Gastrocnemius medialis (tissue), 4 donors: ENCODE measurements around the gene VARS1. TPM values are rescaled to one million over a fixed set of nuclear protein-coding genes. Genes with fewer than 3 reads are reported as not detected.

Experiments used
- ATAC-seq, 2 donors: fragments of 150-250 bp; one replicate each; pipeline ENCODE4 v1.9.1; 2016
- DNase-seq, 2 donors: peaks; one replicate each; pipeline ENCODE4 v3.0.0-alpha.2; 2019
- H3K27ac ChIP-seq, 4 donors: fragments of 200-600 bp; sonication (generic); 1 replicate in 1 of 4; 2 replicates in 3 of 4; pipeline ENCODE4 v1.5.1; 2016 to 2018; ENCODE audit warnings: mild to moderate bottlenecking in 2 of 4, moderate library complexity in 1 of 4
- H3K27me3 ChIP-seq, 3 donors: fragments of 200-600 bp; sonication (generic) in 2 of 3; 1 replicate in 1 of 3; 2 replicates in 2 of 3; pipeline versions ENCODE4 v1.5.1 to v1.6.0; 2016 to 2019; ENCODE audit warnings: mild to moderate bottlenecking in 1 of 3, moderate library complexity in 1 of 3
- H3K36me3 ChIP-seq, 2 donors: fragments of 200-600 bp; sonication (generic) in 1 of 2; one replicate each; pipeline ENCODE4 v1.5.1; 2017 to 2018
- H3K4me1 ChIP-seq, 2 donors: fragments of 200-600 bp; sonication (generic) in 1 of 2; one replicate each; pipeline ENCODE4 v1.5.1; 2016 to 2017; ENCODE audit warnings: mild to moderate bottlenecking in 2 of 2
- H3K4me3 ChIP-seq, 4 donors: fragments of 200-600 bp; sonication (generic) in 3 of 4; 1 replicate in 1 of 4; 2 replicates in 3 of 4; pipeline ENCODE4 v1.5.1; 2016 to 2019; ENCODE audit warnings: mild to moderate bottlenecking in 2 of 4
- H3K9me3 ChIP-seq, 3 donors: fragments of 200-600 bp; sonication (generic) in 2 of 3; 1 replicate in 1 of 3; 2 replicates in 2 of 3; pipeline ENCODE4 v1.5.1; 2016 to 2019
- POLR2A ChIP-seq, 2 donors: fragments of 450-650 bp; IDR thresholded peaks; one replicate each; pipeline ENCODE4 v1.6.1; 2017; ENCODE audit warnings: antibody characterized with exemption in 2 of 2, mild to moderate bottlenecking in 2 of 2, moderate library complexity in 2 of 2
- in situ Hi-C, 4 donors: fragments of 200-750 bp; cut with MboI; loops; one replicate each; pipeline versions ENCODE4 v1.15.0 to v1.8.0; 2017; ENCODE audit warnings: low sequenced_read_pairs in 4 of 4
- intact Hi-C: fragments of 100-400 bp; cut with DNase I; formaldehyde crosslinking; loops from one replicate; pipeline ENCODE4 v1.15.1; 2023; ENCODE audit warnings: low total_unique reads
- total RNA-seq, 4 donors: library from RNA; depleted of rRNA; stranded (reverse); fragments of >200 nt; gene quantifications; one replicate each; pipeline versions ENCODE4 v1.1.0 to v1.2.3, GENCODE V29; 2016
- TF ChIP-seq, protein P1 (sequence below), 5 experiments: fragments of 450-650 bp in 3 of 5; fragments of 200-600 bp in 2 of 5; sonication (generic) in 2 of 5; IDR thresholded peaks in 4 of 5; conservative IDR thresholded peaks in 1 of 5; 1 replicate in 4 of 5; 2 replicates in 1 of 5; pipeline ENCODE4 v1.5.1; 2016 to 2019; ENCODE audit warnings: antibody characterized with exemption in 5 of 5, mild to moderate bottlenecking in 3 of 5, moderate library complexity in 3 of 5

VARS1 gene
- total RNA-seq, 4 donors from 2014 or later, result 39.2 to 102 (median 67.4) TPM

DNA sequence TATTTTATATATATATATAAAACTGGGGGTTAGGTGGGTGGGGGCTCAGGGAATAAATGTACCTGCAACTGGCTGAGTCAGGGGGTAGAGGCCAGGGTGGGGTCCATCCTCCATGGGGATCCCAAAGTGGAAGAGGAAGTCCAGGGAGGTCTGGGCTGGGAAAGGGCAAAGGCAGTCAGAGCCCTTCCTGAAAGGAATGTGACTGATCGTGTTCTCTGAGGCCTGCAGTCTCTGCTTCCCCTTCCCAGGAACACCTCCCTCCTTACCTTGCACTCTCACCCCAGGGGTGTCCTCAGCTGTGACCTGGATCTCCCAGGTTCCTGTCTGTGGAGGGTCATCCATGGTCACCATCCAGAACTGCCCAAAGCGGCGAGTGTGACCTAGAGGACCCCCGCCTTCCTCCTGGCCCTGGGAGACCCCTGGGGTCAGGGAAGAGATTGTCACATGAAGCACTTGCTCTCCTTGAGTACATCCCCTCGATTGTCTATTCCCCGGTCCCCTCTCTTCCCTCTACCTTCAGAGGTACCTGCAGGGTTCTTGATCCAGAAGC, 28.4 kb downstream of the VARS1 start:
- Histone ChIP-seq H3K4me3 (no peak overlapping the region), H3K27me3 (no peaks in the 10 kb centered on the region), H3K9me3 (no peaks in the 10 kb centered on the region), H3K27ac (no peak overlapping the region), H3K36me3 (no peaks in the 10 kb centered on the region), H3K4me1 (no peaks in the 10 kb centered on the region)
- ATAC-seq, result no peak
- DNase-seq, result no peak
- intact Hi-C loops (no loop called here), in situ Hi-C loops (loop anchor here in 1 of 4 donors (5.0 kb wide), 1 partner anchor 85 kb away; the partner anchor contains the start of gene LY6G5C)
- TF ChIP-seq, protein P1, sequence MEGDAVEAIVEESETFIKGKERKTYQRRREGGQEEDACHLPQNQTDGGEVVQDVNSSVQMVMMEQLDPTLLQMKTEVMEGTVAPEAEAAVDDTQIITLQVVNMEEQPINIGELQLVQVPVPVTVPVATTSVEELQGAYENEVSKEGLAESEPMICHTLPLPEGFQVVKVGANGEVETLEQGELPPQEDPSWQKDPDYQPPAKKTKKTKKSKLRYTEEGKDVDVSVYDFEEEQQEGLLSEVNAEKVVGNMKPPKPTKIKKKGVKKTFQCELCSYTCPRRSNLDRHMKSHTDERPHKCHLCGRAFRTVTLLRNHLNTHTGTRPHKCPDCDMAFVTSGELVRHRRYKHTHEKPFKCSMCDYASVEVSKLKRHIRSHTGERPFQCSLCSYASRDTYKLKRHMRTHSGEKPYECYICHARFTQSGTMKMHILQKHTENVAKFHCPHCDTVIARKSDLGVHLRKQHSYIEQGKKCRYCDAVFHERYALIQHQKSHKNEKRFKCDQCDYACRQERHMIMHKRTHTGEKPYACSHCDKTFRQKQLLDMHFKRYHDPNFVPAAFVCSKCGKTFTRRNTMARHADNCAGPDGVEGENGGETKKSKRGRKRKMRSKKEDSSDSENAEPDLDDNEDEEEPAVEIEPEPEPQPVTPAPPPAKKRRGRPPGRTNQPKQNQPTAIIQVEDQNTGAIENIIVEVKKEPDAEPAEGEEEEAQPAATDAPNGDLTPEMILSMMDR (IDR thresholded peaks at IDR 0.05 in 4 of 5, conservative IDR thresholded peaks at IDR 0.05 in 1 of 5), result no peak
- no peak for TF ChIP-seq POLR2A (IDR thresholded peaks at IDR 0.05)

DNA sequence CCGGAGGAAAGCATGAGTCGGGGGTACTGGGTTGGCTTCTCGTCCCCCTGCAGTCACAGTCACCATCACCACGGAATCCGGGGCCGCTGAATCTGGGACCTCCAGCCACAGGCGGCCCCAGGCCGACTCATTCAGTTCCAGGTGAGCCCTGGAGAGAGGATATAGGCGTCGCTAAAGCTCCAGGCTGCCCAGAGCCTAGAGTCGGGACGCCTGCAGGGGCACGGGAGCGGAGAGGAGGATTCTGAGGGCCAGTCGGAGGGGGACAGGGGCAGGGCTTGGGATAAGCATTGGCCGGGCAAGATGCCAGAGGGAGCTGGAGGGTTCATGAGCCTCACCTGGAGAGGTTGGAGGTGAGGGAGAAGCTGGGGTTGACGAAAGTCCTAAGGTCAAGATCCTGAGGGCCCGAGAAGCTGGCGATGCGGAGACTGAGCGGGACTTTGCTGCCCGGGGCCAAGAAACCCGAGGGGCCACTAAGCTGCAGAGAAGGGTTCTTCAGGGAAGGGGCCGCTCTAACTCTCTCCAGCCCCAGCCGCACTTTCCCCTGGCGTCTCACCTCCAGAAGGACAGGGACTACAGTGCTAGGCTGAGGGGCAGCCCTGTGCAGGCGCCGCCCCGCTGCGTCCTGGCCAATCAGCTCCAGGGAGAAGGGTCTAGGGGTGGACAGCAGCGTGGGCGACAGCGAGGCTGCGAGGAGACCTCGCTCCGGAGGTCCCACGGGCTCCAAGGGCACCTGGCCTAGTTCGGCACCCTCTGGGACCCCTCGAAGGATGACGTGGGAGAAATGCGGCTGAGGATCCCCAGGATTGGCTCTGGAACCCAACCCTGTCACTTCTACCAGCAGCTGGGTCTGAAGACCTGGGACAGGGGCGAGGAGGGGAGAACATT, 29.4 kb downstream of the VARS1 start:
- Histone ChIP-seq H3K27me3 (no peaks in the 10 kb centered on the region), H3K9me3 (no peaks in the 10 kb centered on the region), H3K4me3 (no peak overlapping the region), H3K4me1 (no peaks in the 10 kb centered on the region), H3K27ac (no peak overlapping the region), H3K36me3 (no peaks in the 10 kb centered on the region)
- intact Hi-C loops, result no loop called here
- no peak for TF ChIP-seq POLR2A (IDR thresholded peaks at IDR 0.05)
- TF ChIP-seq, protein P1 (IDR thresholded peaks at IDR 0.05 in 4 of 5, conservative IDR thresholded peaks at IDR 0.05 in 1 of 5), result no peak
- no peak for DNase-seq
- no peak for ATAC-seq
- in situ Hi-C loops, result loop anchor here in 1 of 4 donors (5.0 kb wide), 1 partner anchor 84 kb away; the partner anchor contains the start of gene LY6G5C

DNA sequence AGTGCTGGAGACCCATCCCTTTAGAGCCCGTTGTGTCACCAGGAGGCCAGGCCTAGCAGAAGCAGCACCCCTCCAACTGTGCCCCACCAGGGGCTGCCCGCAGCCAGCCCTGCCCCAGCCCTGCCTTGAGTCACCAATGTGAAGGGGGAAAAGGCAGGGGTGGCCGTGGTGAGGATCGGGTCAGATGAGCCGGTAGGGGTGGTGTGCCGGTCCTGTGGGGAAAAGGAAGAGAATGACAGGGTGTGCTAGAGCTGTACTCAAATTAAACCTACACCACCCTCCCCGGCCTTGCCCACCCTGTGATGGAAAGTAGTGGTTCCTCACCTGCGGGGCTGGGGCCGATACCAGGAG, 30.0 kb downstream of the VARS1 start:
- Histone ChIP-seq H3K36me3 (no peaks in the 10 kb centered on the region), H3K4me1 (no peaks in the 10 kb centered on the region), H3K9me3 (no peaks in the 10 kb centered on the region), H3K4me3 (no peak overlapping the region), H3K27ac (no peak overlapping the region), H3K27me3 (no peaks in the 10 kb centered on the region)
- intact Hi-C loops, result no loop called here
- ATAC-seq (no peak), DNase-seq (no peak)
- TF ChIP-seq POLR2A (IDR thresholded peaks at IDR 0.05), result no peak
- TF ChIP-seq, protein P1 (IDR thresholded peaks at IDR 0.05 in 4 of 5, conservative IDR thresholded peaks at IDR 0.05 in 1 of 5), result no peak
- in situ Hi-C loops, result loop anchor here in 1 of 4 donors (5.0 kb wide), 1 partner anchor 83 kb away; the partner anchor contains the start of gene LY6G5C

DNA sequence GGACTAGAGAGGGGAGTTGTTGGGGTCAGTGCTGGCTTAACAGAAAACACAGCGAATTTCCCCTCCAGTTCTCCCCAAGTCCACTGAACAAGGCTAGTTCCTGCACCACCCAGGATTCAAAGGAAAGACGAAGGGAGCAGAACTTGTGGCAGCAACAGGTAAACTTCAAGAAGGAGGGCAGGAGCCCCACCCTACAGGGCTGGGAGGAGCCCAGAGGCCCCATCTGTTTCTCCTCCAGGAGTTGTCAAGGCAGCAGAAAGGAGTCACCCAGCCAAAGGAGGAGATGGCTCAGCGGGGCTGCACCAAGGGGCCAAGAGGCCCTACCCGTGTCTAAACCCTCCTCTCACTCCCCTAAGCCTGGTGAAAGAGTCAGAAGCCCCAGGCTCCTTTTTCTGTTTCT, 31.4 kb downstream of the VARS1 start:
- H3K36me3 ChIP-seq, result no peaks in the 10 kb centered on the region
- no peak overlapping the region for H3K4me3 ChIP-seq
- DNase-seq (no peak), ATAC-seq (no peak)
- in situ Hi-C loops (no loop called here), intact Hi-C loops (no loop called here)
- TF ChIP-seq POLR2A (IDR thresholded peaks at IDR 0.05), result no peak
- TF ChIP-seq, protein P1 (IDR thresholded peaks at IDR 0.05 in 4 of 5, conservative IDR thresholded peaks at IDR 0.05 in 1 of 5), result no peak
- no peaks in the 10 kb centered on the region for H3K9me3 ChIP-seq
- H3K4me1 ChIP-seq, result no peaks in the 10 kb centered on the region
- no peak overlapping the region for H3K27ac ChIP-seq
- H3K27me3 ChIP-seq, result no peaks in the 10 kb centered on the region
